SU-DHL-6 (cell line): ENCODE measurements around the gene SLC2A1.

Source experiments
- CTCF ChIP-seq: fragments of 200-600 bp; sonication (generic); IDR thresholded peaks from one replicate; pipeline ENCODE4 v1.5.1; 2017; ENCODE audit warnings: antibody characterized with exemption, mild to moderate bottlenecking, low read length, moderate library complexity; ENCODE audit not compliant: insufficient read depth, poor library complexity, severe bottlenecking
- EZH2phosphoT487 ChIP-seq: fragments of 200-600 bp; sonication (generic), shearing (Covaris generic); conservative IDR thresholded peaks from 2 replicates; pipeline ENCODE4 v1.6.1; 2018; ENCODE audit warnings: mild to moderate bottlenecking, antibody characterized with exemption, low read length, moderate library complexity, mixed read lengths

DNA sequence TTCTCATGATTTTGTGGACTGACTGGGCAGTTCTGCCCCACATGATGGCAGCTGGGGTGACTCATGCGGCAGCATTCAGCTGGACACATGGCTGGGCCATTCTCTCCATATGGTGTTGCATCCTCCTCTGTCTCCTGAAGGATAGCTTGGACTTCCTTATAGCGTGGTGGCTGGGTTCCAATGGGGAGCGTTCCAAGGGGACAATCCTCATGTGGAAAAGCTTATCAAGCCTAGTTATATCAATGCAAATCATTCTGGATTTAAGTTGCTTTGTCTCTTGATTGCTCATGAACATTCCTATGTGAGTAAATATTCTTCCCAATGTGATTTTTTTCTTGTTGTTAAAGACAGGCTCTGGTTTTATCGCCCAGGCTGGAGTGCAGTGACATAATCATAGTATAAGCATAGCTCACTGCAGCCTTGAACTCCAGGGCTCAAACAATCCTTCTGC lies 13.2 kb upstream of the SLC2A1 start:
- no peak for TF ChIP-seq CTCF
- TF ChIP-seq EZH2phosphoT487, result no peak
